ENCODE results near the gene TM4SF18.

The TM4SF18 gene

GRCh38 chr3:149271669-149272068, 61.8 kb downstream of the TM4SF18 start:
- no peak overlapping the region for H3K4me3 ChIP-seq (ENCODE audit: control insufficient read depth, low read depth, low read length)
- no peak for DNase-seq (ENCODE audit: low read depth)
- TF ChIP-seq, protein P1, sequence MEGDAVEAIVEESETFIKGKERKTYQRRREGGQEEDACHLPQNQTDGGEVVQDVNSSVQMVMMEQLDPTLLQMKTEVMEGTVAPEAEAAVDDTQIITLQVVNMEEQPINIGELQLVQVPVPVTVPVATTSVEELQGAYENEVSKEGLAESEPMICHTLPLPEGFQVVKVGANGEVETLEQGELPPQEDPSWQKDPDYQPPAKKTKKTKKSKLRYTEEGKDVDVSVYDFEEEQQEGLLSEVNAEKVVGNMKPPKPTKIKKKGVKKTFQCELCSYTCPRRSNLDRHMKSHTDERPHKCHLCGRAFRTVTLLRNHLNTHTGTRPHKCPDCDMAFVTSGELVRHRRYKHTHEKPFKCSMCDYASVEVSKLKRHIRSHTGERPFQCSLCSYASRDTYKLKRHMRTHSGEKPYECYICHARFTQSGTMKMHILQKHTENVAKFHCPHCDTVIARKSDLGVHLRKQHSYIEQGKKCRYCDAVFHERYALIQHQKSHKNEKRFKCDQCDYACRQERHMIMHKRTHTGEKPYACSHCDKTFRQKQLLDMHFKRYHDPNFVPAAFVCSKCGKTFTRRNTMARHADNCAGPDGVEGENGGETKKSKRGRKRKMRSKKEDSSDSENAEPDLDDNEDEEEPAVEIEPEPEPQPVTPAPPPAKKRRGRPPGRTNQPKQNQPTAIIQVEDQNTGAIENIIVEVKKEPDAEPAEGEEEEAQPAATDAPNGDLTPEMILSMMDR (conservative IDR thresholded peaks at IDR 0.05; ENCODE audit: control insufficient read depth, insufficient read depth, low read depth, low read length): no peak

- peak; percentile 10 for DNase-seq (ENCODE audit: low read depth)
- TF ChIP-seq, protein P1 (conservative IDR thresholded peaks at IDR 0.05; ENCODE audit: control insufficient read depth, insufficient read depth, low read depth, low read length): no peak
- no peak overlapping the region for H3K4me3 ChIP-seq (ENCODE audit: control insufficient read depth, low read depth, low read length)
Measured at GRCh38 chr3:149270180-149270579, 63.3 kb downstream of the TM4SF18 start.

- DNase-seq (ENCODE audit: low read depth): no peak
- TF ChIP-seq, protein P1 (conservative IDR thresholded peaks at IDR 0.05; ENCODE audit: control insufficient read depth, insufficient read depth, low read depth, low read length): no peak
- H3K4me3 ChIP-seq (ENCODE audit: control insufficient read depth, low read depth, low read length): no peak overlapping the region
Measured at GRCh38 chr3:149269687-149270086, 63.7 kb downstream of the TM4SF18 start.

Measured in fibroblast of mammary gland (primary cell).